Measurements from ENCODE around the gene PPP1CA. TPM values are rescaled to one million over a fixed set of nuclear protein-coding genes. Genes with fewer than 3 reads are reported as not detected.

PPP1CA gene
- total RNA-seq, 4 donors from 2014 or later = 91.9 to 110 (median 97.6) TPM

- ATAC-seq (ENCODE audit: low FRiP score) = no peak
- DNase-seq (ENCODE audit: low spot score) = no peak
- TF ChIP-seq, protein P1, sequence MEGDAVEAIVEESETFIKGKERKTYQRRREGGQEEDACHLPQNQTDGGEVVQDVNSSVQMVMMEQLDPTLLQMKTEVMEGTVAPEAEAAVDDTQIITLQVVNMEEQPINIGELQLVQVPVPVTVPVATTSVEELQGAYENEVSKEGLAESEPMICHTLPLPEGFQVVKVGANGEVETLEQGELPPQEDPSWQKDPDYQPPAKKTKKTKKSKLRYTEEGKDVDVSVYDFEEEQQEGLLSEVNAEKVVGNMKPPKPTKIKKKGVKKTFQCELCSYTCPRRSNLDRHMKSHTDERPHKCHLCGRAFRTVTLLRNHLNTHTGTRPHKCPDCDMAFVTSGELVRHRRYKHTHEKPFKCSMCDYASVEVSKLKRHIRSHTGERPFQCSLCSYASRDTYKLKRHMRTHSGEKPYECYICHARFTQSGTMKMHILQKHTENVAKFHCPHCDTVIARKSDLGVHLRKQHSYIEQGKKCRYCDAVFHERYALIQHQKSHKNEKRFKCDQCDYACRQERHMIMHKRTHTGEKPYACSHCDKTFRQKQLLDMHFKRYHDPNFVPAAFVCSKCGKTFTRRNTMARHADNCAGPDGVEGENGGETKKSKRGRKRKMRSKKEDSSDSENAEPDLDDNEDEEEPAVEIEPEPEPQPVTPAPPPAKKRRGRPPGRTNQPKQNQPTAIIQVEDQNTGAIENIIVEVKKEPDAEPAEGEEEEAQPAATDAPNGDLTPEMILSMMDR (IDR thresholded peaks at IDR 0.05) = no peak
Measured at GRCh38 chr11:67349928-67350465, 51.7 kb downstream of the PPP1CA start.

GRCh38 chr11:67349457-67349856 lies 52.2 kb downstream of the PPP1CA start:
- DNase-seq (ENCODE audit: low spot score) (no peak), ATAC-seq (ENCODE audit: low FRiP score) (no peak)
- TF ChIP-seq, protein P1 (IDR thresholded peaks at IDR 0.05) = no peak

DNA sequence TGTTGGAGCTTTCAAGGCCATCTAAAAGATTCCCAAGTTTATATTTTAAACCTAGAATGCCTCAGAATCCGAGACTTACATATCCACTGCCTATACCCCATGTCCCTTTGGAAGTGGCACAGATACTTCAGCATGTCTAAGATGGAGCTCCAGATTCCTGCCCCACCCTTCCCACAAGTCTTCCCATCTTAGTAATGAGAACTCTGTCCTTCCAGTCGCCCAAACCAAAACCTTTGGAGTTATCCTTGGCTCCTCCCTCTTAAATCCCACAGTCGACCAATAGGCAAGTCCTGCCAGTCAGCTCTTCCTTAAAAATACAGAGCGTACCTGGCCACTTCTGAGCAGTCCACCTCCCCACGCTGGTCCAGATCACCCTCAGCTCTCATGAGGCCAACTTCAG lies 52.6 kb downstream of the PPP1CA start:
- no peak for DNase-seq (ENCODE audit: low spot score)
- TF ChIP-seq, protein P1 (IDR thresholded peaks at IDR 0.05) = no peak

More for the DNA sequence above, 52.6 kb downstream of the PPP1CA start:
- no peak for ATAC-seq (ENCODE audit: low FRiP score)

Small RNA genes within 50 kb of the gene (small RNA-seq; reads per million reads assigned to genes)
- gene RN7SKP239 (not detected), gene RNU6-1238P (not detected)

Other genes with a start within 250 kb of the PPP1CA start
- 100 to 1,000 TPM in 1 of 4 donors, 10 to 100 TPM in 3; 42.6 to 106 (median 50.7) TPM for gene GRK2, start 135.4 kb downstream of the PPP1CA start, total RNA-seq
- gene ANKRD13D, start 112.6 kb downstream of the PPP1CA start, total RNA-seq = 10 to 100 TPM; 18.6 to 78.2 (median 28.6) TPM
- 10 to 100 TPM; 22.6 to 44.6 (median 28.3) TPM for gene SSH3, start 98.3 kb downstream of the PPP1CA start, total RNA-seq
- gene POLD4, start 48.3 kb downstream of the PPP1CA start, total RNA-seq = 100 to 1,000 TPM in 1 of 4 donors, 10 to 100 TPM in 3; 67.5 to 141 (median 81.9) TPM
- 10 to 100 TPM in 3 of 4 donors, 1 to 10 TPM in 1; 4.1 to 51.4 (median 25.1) TPM for gene CLCF1, start 28.3 kb downstream of the PPP1CA start, total RNA-seq
- gene RAD9A, start 9.9 kb downstream of the PPP1CA start, total RNA-seq = 10 to 100 TPM in 2 of 4 donors, 1 to 10 TPM in 2; 5.5 to 18.0 (median 10.4) TPM
- 1 to 10 TPM; 1.6 to 7.1 (median 3.4) TPM for gene TBC1D10C, start 2.2 kb upstream of the PPP1CA start, total RNA-seq
- 10 to 100 TPM in 1 of 4 donors, 1 to 10 TPM in 2, under 1 TPM in 1; 0.47 to 42.6 (median 7.5) TPM for gene CARNS1, start 13.8 kb upstream of the PPP1CA start, total RNA-seq
- 10 to 100 TPM; 27.4 to 45.0 (median 30.7) TPM for gene RPS6KB2, start 26.6 kb upstream of the PPP1CA start, total RNA-seq
- gene PTPRCAP, start 35.8 kb upstream of the PPP1CA start, total RNA-seq = 1 to 10 TPM; 5.5 to 6.7 (median 6.3) TPM
- 10 to 100 TPM; 55.9 to 70.9 (median 63.9) TPM for gene CORO1B, start 41.6 kb upstream of the PPP1CA start, total RNA-seq
- gene GPR152, start 50.9 kb upstream of the PPP1CA start, total RNA-seq = not detected
- 1 to 10 TPM in 3 of 4 donors, under 1 TPM in 1; 0.65 to 4.6 (median 3.0) TPM for gene CABP4, start 53.5 kb upstream of the PPP1CA start, total RNA-seq
- 10 to 100 TPM; 33.6 to 56.6 (median 44.0) TPM for gene TMEM134, start 67.4 kb upstream of the PPP1CA start, total RNA-seq
- 10 to 100 TPM; 51.2 to 67.5 (median 62.1) TPM for gene AIP, start 81.2 kb upstream of the PPP1CA start, total RNA-seq
- gene PITPNM1, start 103.5 kb upstream of the PPP1CA start, total RNA-seq = 10 to 100 TPM; 15.0 to 58.2 (median 26.6) TPM
- 10 to 100 TPM; 23.5 to 50.5 (median 34.7) TPM for gene CDK2AP2, start 106.3 kb upstream of the PPP1CA start, total RNA-seq
- gene CABP2, start 121.6 kb upstream of the PPP1CA start, total RNA-seq = not detected
- 100 to 1,000 TPM; 435 to 948 (median 670) TPM for gene GSTP1, start 182.0 kb upstream of the PPP1CA start, total RNA-seq
- 100 to 1,000 TPM; 143 to 233 (median 165) TPM for gene NDUFV1, start 205.1 kb upstream of the PPP1CA start, total RNA-seq
- 10 to 100 TPM in 2 of 4 donors, 1 to 10 TPM in 2; 5.5 to 15.4 (median 9.7) TPM for gene NUDT8, start 228.1 kb upstream of the PPP1CA start, total RNA-seq
- not detected for gene TBX10, start 237.9 kb upstream of the PPP1CA start, total RNA-seq
- not detected for gene ACY3, start 248.9 kb upstream of the PPP1CA start, total RNA-seq

Data from omental fat pad (tissue), 4 donors.